Rectal smooth muscle tissue (tissue), 1 donor: Measurements from ENCODE around the gene CBR1.

Source experiments
- H3K27ac ChIP-seq: one replicate; pipeline ENCODE4 v1.7.0; 2013; ENCODE audit warnings: low read depth, low read length, inconsistent platforms
- H3K27me3 ChIP-seq: one replicate; pipeline ENCODE4 v1.7.0; 2013; ENCODE audit warnings: low read length; ENCODE audit not compliant: control insufficient read depth, insufficient read depth
- H3K36me3 ChIP-seq: one replicate; pipeline ENCODE4 v1.7.0; 2013; ENCODE audit warnings: low read length; ENCODE audit not compliant: control insufficient read depth, insufficient read depth
- H3K4me1 ChIP-seq: one replicate; pipeline ENCODE4 v1.7.0; 2013; ENCODE audit warnings: low read length; ENCODE audit not compliant: control insufficient read depth, insufficient read depth
- H3K4me3 ChIP-seq: one replicate; pipeline ENCODE4 v1.7.0; 2013; ENCODE audit warnings: low read length
- H3K9ac ChIP-seq: one replicate; pipeline ENCODE4 v1.7.0; 2013; ENCODE audit warnings: low read length

CBR1 gene

DNA sequence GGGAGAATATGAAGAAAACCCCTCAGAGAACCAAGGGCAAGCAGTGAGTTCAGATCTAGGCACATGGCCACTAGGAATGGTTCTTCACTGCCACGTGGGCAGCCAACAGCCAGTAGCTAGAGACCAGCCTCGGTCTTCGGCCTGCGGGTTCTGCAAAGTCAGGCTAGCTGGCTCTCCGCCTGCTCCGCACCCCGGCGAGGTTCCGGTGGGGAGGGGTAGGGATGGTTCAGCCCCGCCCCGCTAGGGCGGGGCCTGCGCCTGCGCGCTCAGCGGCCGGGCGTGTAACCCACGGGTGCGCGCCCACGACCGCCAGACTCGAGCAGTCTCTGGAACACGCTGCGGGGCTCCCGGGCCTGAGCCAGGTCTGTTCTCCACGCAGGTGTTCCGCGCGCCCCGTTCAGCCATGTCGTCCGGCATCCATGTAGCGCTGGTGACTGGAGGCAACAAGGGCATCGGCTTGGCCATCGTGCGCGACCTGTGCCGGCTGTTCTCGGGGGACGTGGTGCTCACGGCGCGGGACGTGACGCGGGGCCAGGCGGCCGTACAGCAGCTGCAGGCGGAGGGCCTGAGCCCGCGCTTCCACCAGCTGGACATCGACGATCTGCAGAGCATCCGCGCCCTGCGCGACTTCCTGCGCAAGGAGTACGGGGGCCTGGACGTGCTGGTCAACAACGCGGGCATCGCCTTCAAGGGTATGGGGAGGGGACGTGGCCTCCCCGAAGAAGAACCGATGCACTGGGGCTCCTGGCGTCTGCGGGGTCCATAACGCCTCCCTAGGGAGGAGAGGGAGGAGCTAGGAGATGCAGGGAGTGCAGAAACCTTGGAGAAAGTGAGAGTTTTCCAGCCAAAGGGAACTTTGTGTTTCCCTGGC lies at the start of gene CBR1:
TSS of gene CBR1 (plus strand) at position 312 of the 871 bp plus-strand sequence. CDS start at position 404, 92 bp downstream.
- Histone ChIP-seq H3K4me1 (peaks cover 8% of the 10 kb centered on the region), H3K4me3 (peak within 1 kb of the TSS; percentile 97), H3K36me3 (no peaks in the 10 kb centered on the region), H3K27me3 (no peaks in the 10 kb centered on the region), H3K9ac (peak within 1 kb of the TSS; percentile 91), H3K27ac (peak within 1 kb of the TSS; percentile 92)

DNA sequence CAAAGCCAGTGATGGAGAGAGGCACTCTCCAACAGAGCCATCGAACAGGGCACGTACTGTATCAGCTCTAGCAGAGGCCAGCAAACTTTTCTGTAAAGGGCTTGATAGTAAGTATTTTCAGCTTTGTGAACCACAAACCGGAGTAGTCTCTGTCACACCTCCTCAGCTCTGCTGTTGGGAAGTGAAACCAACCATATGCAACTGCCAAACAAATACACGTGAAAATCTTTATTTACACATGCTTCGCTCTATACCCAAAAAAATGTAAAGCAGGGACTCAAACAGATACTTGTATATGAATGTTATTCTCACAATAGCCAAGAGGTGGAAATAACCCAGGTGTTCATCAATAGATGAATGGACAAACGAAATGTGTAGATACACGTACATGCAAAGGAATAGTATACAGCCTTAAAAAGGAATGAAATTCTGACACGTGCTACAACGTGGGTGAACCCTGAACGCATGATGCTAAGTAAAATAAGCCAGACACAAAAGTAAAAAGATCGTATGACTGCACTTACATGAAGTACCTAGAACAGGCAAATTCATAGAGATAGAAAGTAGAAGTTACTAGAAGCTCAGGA lies 48.5 kb upstream of the CBR1 start:
- H3K36me3 ChIP-seq: no peaks in the 10 kb centered on the region
- H3K4me1 ChIP-seq: peaks cover 5% of the 10 kb centered on the region
- H3K27ac ChIP-seq: no peak overlapping the region
- H3K9ac ChIP-seq: no peak overlapping the region
- no peaks in the 10 kb centered on the region for H3K27me3 ChIP-seq
- no peak overlapping the region for H3K4me3 ChIP-seq

- H3K4me3 ChIP-seq: no peak overlapping the region
- peaks cover 5% of the 10 kb centered on the region for H3K4me1 ChIP-seq
- no peak overlapping the region for H3K9ac ChIP-seq
- no peaks in the 10 kb centered on the region for H3K27me3 ChIP-seq
- H3K36me3 ChIP-seq: no peaks in the 10 kb centered on the region
- H3K27ac ChIP-seq: no peak overlapping the region
These were observed 47.3 kb upstream of the CBR1 start for GRCh38 chr21:36022427-36023091.

DNA sequence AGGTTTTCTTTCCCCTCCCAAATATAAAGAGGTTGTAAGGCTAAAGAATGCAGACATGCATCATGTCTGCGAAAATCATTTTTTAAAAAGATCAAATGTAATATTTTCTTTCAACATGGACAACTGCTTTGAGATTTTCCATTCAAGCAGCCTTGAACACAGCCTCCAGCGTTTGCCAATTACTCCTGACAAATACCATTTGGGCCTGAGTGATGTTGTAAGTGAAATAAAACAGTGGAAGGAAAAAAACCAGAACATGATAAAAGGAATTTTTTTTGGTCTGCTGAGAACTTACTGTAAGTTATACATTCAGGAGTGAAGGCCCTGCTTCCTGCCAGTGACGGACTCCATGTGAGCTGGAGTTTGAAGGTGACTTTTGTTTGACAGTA lies 46.7 kb upstream of the CBR1 start:
- H3K9ac ChIP-seq: no peak overlapping the region
- no peak overlapping the region for H3K4me3 ChIP-seq
- H3K27ac ChIP-seq: peak overlapping the region; percentile 56
- H3K36me3 ChIP-seq: no peaks in the 10 kb centered on the region
- peaks cover 5% of the 10 kb centered on the region for H3K4me1 ChIP-seq
- H3K27me3 ChIP-seq: no peaks in the 10 kb centered on the region

- Histone ChIP-seq H3K27ac (no peak overlapping the region), H3K9ac (no peak overlapping the region), H3K4me3 (no peak overlapping the region), H3K27me3 (no peaks in the 10 kb centered on the region), H3K36me3 (no peaks in the 10 kb centered on the region), H3K4me1 (peaks cover 5% of the 10 kb centered on the region)
These were observed 45.0 kb upstream of the CBR1 start for GRCh38 chr21:36024782-36025181.

DNA sequence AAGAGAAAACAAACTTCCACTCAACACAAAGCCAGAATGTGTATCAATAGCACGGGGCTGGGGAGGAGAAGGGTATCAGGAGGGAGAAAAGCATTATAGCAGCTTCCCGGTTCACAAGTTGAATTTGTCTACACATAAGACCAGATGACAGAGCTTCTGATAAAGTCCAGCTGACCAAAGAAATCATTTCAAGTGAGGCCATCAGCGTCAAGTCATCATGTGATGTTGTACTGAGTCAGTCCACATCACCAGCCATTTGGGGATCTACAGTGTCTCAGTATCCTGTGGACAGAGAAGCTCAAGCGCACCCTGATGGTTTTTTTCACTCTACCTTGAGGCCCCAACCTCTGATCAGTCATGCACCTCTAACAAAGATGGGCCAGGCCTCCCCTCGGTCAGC lies 42.5 kb upstream of the CBR1 start:
- no peak overlapping the region for H3K4me3 ChIP-seq
- no peak overlapping the region for H3K27ac ChIP-seq
- peaks cover 4% of the 10 kb centered on the region for H3K4me1 ChIP-seq
- no peaks in the 10 kb centered on the region for H3K27me3 ChIP-seq
- no peaks in the 10 kb centered on the region for H3K36me3 ChIP-seq
- H3K9ac ChIP-seq: no peak overlapping the region

GRCh38 chr21:36028127-36029069 lies 41.4 kb upstream of the CBR1 start:
- Histone ChIP-seq H3K9ac (no peak overlapping the region), H3K27me3 (no peaks in the 10 kb centered on the region), H3K4me3 (no peak overlapping the region), H3K36me3 (no peaks in the 10 kb centered on the region), H3K27ac (no peak overlapping the region), H3K4me1 (no peaks in the 10 kb centered on the region)

- Histone ChIP-seq H3K36me3 (no peaks in the 10 kb centered on the region), H3K9ac (no peak overlapping the region), H3K4me3 (no peak overlapping the region), H3K27me3 (no peaks in the 10 kb centered on the region), H3K4me1 (no peaks in the 10 kb centered on the region), H3K27ac (no peak overlapping the region)
These were observed 40.5 kb upstream of the CBR1 start for GRCh38 chr21:36029309-36029708.

- Histone ChIP-seq H3K27ac (no peak overlapping the region), H3K27me3 (no peaks in the 10 kb centered on the region), H3K9ac (no peak overlapping the region), H3K4me3 (no peak overlapping the region), H3K4me1 (no peaks in the 10 kb centered on the region), H3K36me3 (peaks cover 3% of the 10 kb centered on the region)
These were observed 39.1 kb upstream of the CBR1 start for GRCh38 chr21:36030581-36031189.

- Histone ChIP-seq H3K27me3 (no peaks in the 10 kb centered on the region), H3K4me3 (no peak overlapping the region), H3K9ac (no peak overlapping the region), H3K36me3 (peaks cover 8% of the 10 kb centered on the region), H3K27ac (no peak overlapping the region), H3K4me1 (no peaks in the 10 kb centered on the region)
These were observed 37.0 kb upstream of the CBR1 start for GRCh38 chr21:36032647-36033406.

- no peak overlapping the region for H3K4me3 ChIP-seq
- no peak overlapping the region for H3K27ac ChIP-seq
- peaks cover 14% of the 10 kb centered on the region for H3K36me3 ChIP-seq
- H3K9ac ChIP-seq: no peak overlapping the region
- no peaks in the 10 kb centered on the region for H3K4me1 ChIP-seq
- no peaks in the 10 kb centered on the region for H3K27me3 ChIP-seq
These were observed 35.5 kb upstream of the CBR1 start for GRCh38 chr21:36034211-36034913.
